Testis (tissue), 3 donors: ENCODE data around the gene NUMBL. TPM values are rescaled to one million over a fixed set of nuclear protein-coding genes. Genes with fewer than 3 reads are reported as not detected.

Experiments
- DNase-seq: peaks from one replicate; pipeline ENCODE4 v3.0.0-alpha.2; 2019
- H3K27ac ChIP-seq, 2 donors: fragments of 200-600 bp; sonication (generic); one replicate each; pipeline ENCODE4 v1.5.1; 2019
- H3K27me3 ChIP-seq: fragments of 200-600 bp; sonication (generic); one replicate; pipeline ENCODE4 v1.5.1; 2019
- H3K36me3 ChIP-seq: fragments of 200-600 bp; sonication (generic); one replicate; pipeline ENCODE4 v1.5.1; 2017; ENCODE audit warnings: low read depth; ENCODE audit errors: missing control alignments
- H3K4me1 ChIP-seq: fragments of 200-600 bp; sonication (generic); one replicate; pipeline ENCODE4 v1.5.1; 2019
- H3K4me3 ChIP-seq, 2 donors: fragments of 200-600 bp; sonication (generic); one replicate each; pipeline ENCODE4 v1.5.1; 2017 to 2019
- H3K9me3 ChIP-seq: fragments of 200-600 bp; sonication (generic); one replicate; pipeline ENCODE4 v1.5.1; 2017
- POLR2A ChIP-seq: fragments of 450-650 bp; IDR thresholded peaks from one replicate; pipeline ENCODE4 v1.6.1; 2017; ENCODE audit warnings: antibody characterized with exemption, mild to moderate bottlenecking, moderate library complexity
- WGBS, 2 donors: methylation state at CpG; one replicate each; pipeline ENCODE4 v1.1.5; 2018; 5-methylcytosine and 5-hydroxymethylcytosine counted together
- intact Hi-C: fragments of 100-400 bp; cut with DNase I; formaldehyde crosslinking; loops from one replicate; pipeline ENCODE4 v1.15.1; 2023; ENCODE audit warnings: low total_unique reads
- polyA plus RNA-seq: library from polyadenylated mRNA; stranded (reverse); fragments of 350-450 nt; fragmentation: Illumina TruSeq; extraction: RNeasy Lipid Tissue Mini Kit (QIAGEN cat#74804); gene quantifications from one replicate; pipeline ENCODE4 v1.2.3, GENCODE V29; 2014; ENCODE audit warnings: low read depth, low replicate concordance; ENCODE audit not compliant: insufficient read depth
- total RNA-seq, 2 donors: library from RNA; depleted of rRNA; stranded (reverse); fragments of >200 nt; gene quantifications; one replicate each; pipeline ENCODE4 v1.2.3, GENCODE V29; 2016
- TF ChIP-seq, protein P1 (sequence below), 3 experiments: fragments of 450-650 bp in 2 of 3; fragments of 200-600 bp in 1 of 3; sonication (generic) in 1 of 3; IDR thresholded peaks; one replicate each; pipeline ENCODE4 v1.5.1; 2016 to 2019; ENCODE audit warnings: antibody characterized with exemption in 3 of 3, mild to moderate bottlenecking in 2 of 3, moderate library complexity in 1 of 3

Gene NUMBL
- total and polyA plus RNA-seq, 3 donors from 2014 or later, result 19.9 to 52.1 (median 42.7) TPM

GRCh38 chr19:40709817-40710216, 19.4 kb upstream of the NUMBL start:
- H3K27ac ChIP-seq, result no peak overlapping the region
- TF ChIP-seq POLR2A, result no peak
- TF ChIP-seq, protein P1, sequence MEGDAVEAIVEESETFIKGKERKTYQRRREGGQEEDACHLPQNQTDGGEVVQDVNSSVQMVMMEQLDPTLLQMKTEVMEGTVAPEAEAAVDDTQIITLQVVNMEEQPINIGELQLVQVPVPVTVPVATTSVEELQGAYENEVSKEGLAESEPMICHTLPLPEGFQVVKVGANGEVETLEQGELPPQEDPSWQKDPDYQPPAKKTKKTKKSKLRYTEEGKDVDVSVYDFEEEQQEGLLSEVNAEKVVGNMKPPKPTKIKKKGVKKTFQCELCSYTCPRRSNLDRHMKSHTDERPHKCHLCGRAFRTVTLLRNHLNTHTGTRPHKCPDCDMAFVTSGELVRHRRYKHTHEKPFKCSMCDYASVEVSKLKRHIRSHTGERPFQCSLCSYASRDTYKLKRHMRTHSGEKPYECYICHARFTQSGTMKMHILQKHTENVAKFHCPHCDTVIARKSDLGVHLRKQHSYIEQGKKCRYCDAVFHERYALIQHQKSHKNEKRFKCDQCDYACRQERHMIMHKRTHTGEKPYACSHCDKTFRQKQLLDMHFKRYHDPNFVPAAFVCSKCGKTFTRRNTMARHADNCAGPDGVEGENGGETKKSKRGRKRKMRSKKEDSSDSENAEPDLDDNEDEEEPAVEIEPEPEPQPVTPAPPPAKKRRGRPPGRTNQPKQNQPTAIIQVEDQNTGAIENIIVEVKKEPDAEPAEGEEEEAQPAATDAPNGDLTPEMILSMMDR (IDR thresholded peaks at IDR 0.05), result no peak
- intact Hi-C loops, result no loop called here
- H3K9me3 ChIP-seq, result no peaks in the 10 kb centered on the region
- no peaks in the 10 kb centered on the region for H3K27me3 ChIP-seq
- H3K4me1 ChIP-seq, result peaks cover 7% of the 10 kb centered on the region
- no peak overlapping the region for H3K4me3 ChIP-seq
- H3K36me3 ChIP-seq, result no peaks in the 10 kb centered on the region
- DNase-seq, result no peak
- 88 to 90% methylated on average over 5 of the region's 5 CpGs for WGBS, 2 donors

DNA sequence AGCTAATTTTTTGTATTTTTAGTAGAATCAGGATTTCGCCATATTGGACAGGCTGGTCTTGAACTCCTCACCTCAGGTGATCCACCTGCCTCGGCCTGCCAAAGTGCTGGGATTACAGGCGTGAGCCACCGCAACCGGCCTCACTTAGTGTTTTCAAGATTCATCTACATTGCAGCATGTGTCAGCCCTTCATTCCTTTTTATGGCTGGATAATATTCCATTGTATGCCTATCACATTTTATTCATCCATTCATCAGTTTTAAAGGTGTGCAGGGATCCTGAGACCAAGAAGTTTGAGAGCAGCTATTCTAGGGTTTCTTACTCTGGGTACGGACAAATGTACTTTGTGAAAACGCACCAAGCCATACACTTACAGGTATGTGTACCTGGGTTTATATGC, 17.2 kb upstream of the NUMBL start:
- no peaks in the 10 kb centered on the region for H3K36me3 ChIP-seq
- no peaks in the 10 kb centered on the region for H3K9me3 ChIP-seq
- H3K27ac ChIP-seq, result no peak overlapping the region
- 97 to 98% methylated on average over 7 of the region's 7 CpGs for WGBS, 2 donors
- peaks cover 3% of the 10 kb centered on the region for H3K4me1 ChIP-seq
- intact Hi-C loops, result no loop called here
- TF ChIP-seq, protein P1 (IDR thresholded peaks at IDR 0.05), result no peak
- no peak for TF ChIP-seq POLR2A
- DNase-seq, result no peak
- no peak overlapping the region for H3K4me3 ChIP-seq
- H3K27me3 ChIP-seq, result no peaks in the 10 kb centered on the region

- intact Hi-C loops, result no loop called here
- Histone ChIP-seq H3K9me3 (no peaks in the 10 kb centered on the region), H3K36me3 (no peaks in the 10 kb centered on the region), H3K27ac (peak overlapping the region; percentile 15 to 18), H3K4me3 (no peak overlapping the region), H3K27me3 (no peaks in the 10 kb centered on the region), H3K4me1 (peaks cover 3% of the 10 kb centered on the region)
- DNase-seq, result no peak
- 78 to 81% methylated on average over 7 of the region's 7 CpGs for WGBS, 2 donors
- TF ChIP-seq POLR2A, result no peak
- TF ChIP-seq, protein P1 (IDR thresholded peaks at IDR 0.05), result no peak
Observed at GRCh38 chr19:40705950-40706619, 15.6 kb upstream of the NUMBL start.

- Histone ChIP-seq H3K27me3 (no peaks in the 10 kb centered on the region), H3K9me3 (no peaks in the 10 kb centered on the region), H3K36me3 (no peaks in the 10 kb centered on the region), H3K4me1 (peaks cover 3% of the 10 kb centered on the region), H3K27ac (no peak overlapping the region), H3K4me3 (no peak overlapping the region)
- WGBS, 2 donors, result 51 to 64% methylated on average over 8 to 9 of the region's 9 CpGs
- intact Hi-C loops, result no loop called here
- peak; percentile 79 for DNase-seq
- TF ChIP-seq, protein P1 (IDR thresholded peaks at IDR 0.05), result no peak
- no peak for TF ChIP-seq POLR2A
Observed at GRCh38 chr19:40705362-40705651, 14.9 kb upstream of the NUMBL start.
